HG03103 (cell line): Measurements from ENCODE around the gene RNF7.
"Not testable (repeated sequence)": the region's sequence is repeated elsewhere in the genome, so short reads cannot be mapped to it uniquely, and the experiment has no call there.

Source experiments
- ATAC-seq: cut with Tn5 transposase; IDR thresholded peaks from one replicate; pipeline ENCODE4 v1.9.1; 2021; ENCODE audit warnings: low read depth; ENCODE audit not compliant: unreplicated experiment

The RNF7 gene

DNA sequence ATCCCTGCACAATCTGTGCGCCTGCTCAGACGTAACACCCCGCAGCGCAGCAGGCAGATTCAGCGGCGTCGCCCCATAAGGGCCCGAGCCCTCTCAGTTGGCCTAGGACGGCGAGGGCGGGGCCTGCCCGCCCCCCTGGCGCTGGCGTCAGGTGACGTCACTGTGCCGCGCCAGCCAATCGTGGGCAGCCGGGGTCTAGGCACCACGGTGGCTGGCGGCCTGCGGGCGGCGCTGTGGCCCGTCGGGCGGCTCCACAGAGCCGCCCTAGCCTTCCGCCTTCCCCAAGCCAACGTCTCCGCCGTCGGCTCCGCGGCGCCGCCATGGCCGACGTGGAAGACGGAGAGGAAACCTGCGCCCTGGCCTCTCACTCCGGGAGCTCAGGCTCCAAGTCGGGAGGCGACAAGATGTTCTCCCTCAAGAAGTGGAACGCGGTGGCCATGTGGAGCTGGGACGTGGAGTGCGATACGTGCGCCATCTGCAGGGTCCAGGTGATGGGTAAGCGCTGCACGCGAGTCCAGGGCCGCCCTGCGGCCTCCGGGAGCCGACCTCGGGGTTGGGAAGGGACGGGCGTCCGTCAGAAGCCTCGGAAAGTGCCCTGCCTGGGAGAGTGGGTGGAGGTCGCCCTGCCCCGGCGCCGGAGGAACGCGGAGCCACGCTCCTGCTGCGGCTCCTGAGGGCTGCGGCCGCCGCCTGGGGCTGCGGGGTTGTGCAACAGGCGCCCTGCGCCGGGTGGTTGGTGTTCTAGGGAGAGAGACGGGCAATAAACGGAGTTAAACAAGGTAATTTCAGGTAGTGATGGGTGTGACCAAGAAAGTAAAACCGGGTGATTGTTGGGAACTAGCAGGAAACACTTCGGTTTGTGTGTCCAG lies at the start of gene RNF7:
Gene RNF7 (plus strand): TSS at position 277 of the 869 bp plus-strand sequence. CDS start 44 bp downstream, at position 321.
- peak; percentile 88 for ATAC-seq

DNA sequence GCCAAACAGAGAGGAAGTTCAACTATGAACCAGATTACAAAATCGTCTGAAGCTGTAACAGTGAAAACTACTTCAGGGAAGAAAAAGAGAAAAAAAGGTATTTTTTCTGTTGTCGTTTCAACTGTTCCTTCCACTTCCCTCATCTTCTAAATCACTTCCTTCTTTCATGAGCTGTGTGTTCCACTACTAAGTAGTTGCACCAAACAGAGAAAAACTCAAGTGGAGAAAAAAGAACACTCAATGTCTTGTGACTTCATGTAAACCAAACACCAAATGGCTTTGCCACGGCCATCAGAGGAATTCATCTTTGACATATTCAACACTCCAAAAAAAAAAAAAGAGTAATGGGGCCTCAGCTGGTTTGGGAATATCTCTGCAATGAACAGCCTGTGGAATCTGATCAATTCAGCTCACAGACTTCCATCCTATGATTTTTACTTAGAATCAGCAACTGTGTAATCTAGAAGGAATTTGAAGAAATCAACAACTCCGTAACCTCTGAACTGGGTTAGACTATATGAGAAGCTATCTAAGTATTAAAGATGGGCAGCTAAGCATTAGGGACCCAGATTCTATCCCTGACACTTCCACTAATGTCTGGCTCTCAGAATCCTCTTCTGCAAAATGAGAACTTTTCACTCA lies 47.5 kb upstream of the RNF7 start:
- ATAC-seq = no peak

DNA sequence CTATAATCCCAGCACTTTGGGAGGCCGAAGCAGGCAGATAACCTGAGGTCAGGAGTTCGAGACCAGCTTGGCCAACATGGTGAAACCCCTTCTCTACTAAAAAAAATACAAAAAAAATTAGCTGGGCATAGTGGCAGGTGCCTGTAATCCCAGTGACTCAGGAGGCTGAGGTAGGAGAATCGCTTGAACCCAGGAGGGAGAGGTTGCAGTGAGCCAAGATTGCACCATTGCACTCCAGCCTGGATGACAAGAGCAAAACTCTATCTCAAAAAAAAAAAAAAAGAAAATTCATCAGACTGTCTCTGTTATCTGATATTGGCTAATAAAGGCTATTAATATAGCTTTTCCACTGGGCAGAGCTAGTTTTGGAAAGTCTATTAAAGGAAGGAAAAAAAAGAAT lies 46.6 kb upstream of the RNF7 start:
- not testable (repeated sequence) for ATAC-seq

DNA sequence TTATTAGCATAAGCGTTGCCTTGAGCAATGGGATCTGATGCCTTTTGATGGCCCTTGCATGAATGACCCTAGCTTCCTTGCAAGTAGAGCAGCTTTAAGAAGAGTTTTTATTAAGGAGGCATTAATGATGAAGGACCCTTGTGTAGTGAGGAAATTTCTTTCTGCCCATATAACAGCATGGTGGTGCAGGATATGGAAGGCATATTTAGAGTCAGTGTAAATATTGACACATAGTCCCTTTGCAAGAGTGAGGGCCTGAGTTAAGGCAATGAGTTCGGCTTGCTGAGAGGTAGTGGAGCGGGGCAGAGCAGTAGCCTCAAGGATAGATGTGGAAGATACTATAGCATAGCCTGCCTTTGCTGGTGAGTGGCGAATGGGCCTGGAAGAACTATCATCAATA lies 45.1 kb upstream of the RNF7 start:
- ATAC-seq = not testable (repeated sequence)

DNA sequence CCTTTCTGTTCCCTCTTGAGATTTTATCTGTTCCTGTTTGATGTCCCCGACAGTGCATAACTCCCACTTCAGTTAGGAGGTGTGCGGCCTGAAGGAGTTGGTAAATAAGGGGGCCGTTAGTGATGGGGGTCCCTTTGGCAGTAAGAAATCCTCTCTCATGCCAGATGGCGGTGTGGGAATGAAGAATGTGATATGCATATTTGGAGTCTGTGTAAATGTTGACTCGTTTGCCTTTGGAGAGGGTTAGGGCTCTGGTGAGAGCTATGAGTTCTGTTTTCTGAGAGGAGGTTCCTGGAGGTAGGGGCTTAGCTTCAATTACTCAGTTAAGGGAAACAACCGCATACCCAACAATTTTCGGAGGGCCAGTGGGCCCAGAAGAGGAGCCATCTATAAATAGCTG lies 38.8 kb upstream of the RNF7 start:
- ATAC-seq = no peak

DNA sequence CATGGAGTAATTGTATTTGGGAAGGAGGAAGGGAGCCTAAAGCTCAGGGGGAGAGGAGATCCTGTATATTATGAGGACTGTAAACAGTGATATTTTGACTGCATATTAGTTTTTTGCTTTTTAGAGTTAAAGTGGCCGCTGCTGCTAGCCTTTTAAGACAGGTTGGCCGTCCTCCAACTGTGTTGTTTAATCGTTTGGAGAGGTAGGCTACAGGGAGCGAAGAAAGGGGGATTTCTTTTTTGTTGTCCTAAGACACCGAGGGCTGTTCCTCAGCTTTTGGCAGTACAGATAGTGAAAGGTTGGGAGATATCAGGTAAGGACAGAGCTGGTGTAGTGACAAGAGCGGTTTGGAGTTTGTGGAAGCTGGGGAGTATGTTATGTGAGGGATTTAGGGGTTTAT lies 38.2 kb upstream of the RNF7 start:
- ATAC-seq = no peak

DNA sequence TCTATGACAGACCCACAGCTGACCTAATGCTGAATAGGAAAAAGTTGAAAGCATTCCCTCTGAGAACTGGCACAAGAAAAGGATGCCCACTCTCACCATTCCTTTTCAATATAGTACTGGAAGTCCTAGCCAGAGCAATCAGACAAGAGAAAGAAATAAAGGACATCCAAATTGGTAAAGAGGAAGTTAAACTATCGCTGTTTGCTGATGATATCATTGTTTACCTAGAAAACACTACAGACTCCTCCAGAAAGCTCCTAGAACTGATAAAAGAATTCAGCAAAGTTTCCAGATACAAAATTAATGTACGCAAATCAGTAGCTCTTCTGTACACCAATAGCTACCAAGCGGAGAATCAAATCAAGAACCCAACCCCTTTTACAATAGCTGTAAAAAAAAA lies 34.7 kb upstream of the RNF7 start:
- ATAC-seq = not testable (repeated sequence)

DNA sequence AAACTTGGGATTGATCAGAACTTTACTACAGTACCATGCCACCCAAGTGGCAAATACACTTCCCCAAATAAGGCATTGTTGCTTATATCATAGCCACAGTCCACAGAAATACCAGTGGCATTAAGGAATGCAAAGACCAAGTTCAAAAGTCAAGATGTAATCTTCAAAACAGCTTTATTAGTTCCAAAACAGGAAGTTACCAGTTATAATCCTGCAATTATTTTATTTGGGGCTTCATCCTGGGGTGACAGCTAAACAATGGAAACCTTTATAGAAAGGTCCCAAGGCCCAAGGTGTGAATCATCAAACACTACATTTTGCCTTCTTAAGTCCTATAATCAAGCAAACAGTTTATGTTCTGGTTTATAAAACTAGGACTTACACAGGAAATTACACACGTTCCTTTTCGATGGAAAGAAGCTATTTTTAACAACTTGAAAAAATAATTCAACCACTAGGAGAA lies 30.3 kb upstream of the RNF7 start:
- ATAC-seq = no peak

DNA sequence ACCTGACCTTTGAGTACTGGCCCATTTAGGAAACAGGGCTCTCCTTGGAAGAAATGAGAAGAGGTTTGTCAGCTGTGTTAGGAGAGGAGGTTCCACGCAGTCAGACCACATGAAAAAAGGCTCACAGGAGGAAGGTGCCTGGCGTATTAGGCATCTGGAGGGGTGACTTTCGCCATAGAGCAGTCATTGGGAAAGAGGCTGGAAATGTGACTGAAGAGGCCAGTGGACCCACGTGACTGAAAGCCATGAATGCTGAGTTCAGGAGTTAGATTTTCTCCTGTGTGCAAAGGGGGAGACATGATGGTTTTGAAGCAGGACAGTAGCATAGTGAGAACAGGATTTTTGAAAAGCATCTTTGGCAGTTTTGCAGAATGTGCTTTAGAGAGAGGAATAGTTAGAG lies 29.7 kb upstream of the RNF7 start:
- ATAC-seq = no peak

DNA sequence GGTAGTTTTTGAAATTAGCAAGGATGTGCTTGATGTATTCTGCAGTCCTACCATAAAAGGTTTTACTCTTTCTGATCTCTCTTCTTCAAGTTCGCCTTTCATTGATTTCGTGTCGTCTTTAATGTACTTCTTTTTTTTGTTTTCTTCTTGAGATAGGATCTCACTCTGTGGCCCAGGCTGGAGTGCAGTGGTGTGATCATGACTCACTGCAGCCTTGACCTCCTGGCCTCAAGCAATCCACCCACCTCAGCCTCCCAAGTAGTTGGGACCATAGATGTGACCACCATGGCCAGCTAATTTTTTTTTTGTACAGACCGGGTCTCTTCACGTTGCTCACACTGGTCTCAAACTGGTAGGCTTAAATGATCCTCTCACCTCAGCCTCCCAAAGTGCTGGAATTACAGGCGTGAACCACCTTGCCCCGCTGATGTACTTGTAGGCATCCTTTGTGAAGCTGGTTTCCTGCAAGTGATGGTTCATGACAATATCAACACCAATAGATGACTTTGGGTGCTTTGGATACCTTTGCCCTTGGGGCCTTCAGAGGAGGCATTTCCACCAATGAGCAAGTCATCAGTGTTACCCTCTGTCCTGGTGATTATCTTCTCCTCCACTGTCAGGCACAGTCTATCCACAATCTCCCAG lies 28.9 kb upstream of the RNF7 start:
- no peak for ATAC-seq

DNA sequence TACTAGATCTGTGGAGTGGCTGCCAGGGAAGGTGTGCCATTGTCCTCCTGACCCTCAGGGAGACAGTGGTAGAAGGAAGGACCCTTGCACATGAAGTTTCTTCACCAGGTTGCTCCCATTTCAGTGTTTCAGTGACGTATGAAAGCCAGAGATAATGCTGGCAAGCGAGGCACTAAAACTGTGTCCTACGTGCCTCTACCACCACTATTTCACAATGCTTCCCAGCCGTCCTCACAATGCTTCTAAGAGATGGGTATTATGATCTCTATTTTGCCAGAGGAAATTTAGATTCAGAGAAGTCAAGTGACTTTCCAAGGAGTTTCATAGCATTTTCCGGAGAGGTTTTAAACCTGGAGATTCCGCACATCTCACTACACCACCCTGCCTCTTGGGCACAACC lies 28.0 kb upstream of the RNF7 start:
- no peak for ATAC-seq

DNA sequence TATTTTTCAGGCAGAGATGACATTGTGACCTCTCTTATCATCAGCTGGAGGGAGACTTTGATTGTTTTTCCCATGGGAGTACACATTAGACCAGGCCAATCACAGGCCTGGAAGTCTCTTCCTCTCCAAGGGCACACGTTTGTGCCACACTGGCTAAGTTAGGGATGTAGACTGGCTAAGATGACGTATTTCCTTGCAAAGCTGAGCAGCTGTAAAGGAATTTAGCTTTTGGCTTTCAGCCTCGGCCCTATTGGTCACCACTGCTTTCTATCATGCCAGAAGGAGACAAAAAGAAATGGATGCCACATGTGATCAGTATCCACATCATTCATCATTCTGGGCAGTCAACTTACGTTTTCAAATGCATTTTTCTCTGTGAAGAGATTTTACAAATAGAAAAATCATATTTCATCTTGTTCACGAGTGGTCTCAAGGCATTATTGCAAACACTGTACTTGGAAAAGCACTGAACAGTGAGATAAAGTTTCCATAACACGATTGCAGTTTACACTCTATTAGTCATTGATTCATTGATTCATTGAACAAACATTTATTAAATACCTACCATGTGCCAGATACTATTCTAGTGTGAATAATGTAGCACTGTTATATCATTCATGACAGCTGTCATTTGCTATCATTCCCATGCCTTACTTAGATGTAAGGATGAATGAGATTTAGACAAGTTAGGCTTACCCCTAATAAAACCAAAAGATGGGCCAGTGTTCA lies 27.0 kb upstream of the RNF7 start:
- no peak for ATAC-seq

DNA sequence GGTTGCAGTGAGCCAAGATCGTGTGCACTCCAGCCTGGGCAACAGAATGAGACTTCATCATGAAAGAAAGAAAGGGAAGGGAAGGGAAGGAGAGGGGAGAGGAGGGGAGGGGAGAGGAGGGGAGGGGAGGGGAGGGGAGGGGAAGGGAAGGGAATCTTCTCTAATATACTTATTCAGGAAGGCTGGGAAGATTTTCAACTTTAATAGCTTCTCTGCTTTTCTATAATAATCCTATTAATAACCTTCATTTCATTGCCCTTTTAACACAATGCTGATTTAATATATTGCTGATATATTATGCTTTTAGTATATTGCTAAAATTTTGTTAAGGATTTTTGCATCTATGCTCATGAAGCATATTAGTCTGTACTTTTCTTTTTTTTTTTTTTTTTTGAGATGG lies 23.4 kb upstream of the RNF7 start:
- no peak for ATAC-seq

DNA sequence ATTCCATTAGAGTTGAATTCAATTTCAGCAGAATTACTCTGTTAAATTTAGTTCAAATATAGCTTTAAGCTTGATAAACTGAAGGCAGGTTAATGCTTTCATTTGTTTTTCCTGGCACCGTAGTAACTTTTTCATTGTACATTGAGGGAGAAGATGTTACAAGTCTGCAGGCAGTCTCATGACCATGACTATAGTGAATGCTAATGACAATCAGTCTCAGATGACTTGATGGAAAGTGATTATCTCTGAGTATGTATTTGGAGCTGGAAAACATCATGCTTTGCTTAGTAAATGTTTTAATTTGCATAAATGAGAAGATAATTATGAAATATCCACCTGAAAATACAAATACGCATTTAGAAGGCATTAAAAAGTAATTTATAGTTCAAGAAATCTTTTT lies 16.0 kb upstream of the RNF7 start:
- no peak for ATAC-seq

DNA sequence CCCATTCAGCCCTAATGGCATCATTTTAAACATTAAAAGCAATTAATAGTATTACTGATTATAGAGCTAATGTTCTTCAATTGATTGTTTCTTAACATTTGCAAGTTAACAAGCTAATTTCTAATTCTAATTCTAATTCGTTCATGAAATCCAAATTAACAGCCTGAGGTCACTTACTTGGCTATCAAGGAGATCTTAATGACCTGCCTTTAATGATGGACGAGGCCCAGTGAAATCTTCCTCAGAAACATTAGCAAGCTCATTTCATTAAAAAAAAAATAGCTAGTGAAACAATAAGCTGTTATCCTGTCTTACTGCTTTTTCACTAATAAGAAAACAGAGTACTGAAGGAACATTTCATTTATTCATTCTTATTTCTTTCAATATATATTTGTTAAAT lies 15.4 kb upstream of the RNF7 start:
- no peak for ATAC-seq

DNA sequence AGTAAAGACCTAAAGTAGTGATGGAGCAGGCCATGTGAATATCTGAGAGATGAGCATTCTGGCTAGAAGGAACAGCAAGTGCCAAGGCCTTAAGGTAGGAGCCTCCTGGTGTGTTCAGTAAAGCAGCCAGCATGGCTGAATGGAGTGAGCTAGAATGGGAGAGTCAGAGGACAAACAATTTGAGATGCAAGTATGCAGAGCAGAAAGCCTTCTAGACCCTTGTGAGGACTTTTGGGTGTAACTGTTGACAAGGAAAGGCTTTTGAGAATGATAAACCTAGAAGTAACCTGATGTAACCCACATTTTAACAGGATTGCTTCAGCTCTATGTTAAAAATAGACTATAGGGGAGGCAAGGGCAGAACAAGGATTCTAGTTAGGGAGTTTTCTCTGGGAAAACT lies 14.8 kb upstream of the RNF7 start:
- no peak for ATAC-seq

DNA sequence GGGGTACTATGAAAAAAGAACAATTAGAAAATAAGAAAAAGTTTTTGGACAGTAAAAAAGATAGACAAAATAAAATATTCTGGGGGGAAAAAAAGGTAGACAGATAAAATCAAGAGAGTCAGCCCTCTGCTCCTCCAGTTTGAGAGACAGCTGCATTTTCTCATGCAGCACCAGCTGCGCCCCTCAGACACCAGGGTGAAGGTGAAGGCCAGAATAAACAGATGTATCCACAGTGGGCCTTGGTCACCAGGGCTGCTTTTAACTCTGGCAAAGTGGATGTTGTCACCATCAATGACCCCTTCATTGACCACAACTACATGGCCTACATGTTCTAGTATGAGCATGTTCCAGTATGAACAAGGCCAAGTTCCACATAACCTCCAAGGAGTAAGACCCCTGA lies 13.9 kb upstream of the RNF7 start:
- ATAC-seq = no peak

DNA sequence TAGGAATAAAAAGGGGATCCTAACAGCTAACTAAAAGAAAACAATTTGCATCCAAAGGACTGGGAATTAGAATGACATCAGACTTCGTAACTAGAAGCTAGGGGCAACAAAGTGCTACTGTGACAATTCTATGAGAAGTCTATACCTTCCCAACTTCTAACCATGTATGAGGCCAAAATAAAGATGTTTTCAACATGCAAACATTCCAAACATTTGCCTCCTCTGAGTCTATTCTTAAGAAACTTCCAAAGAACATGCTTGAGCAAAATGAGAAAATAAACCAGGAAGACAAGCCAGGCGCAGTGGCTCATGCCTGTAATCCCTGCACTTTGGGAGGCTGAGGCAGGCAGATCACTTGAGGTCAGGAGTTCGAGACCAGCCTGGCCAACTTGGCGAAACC lies 13.1 kb upstream of the RNF7 start:
- ATAC-seq = no peak

DNA sequence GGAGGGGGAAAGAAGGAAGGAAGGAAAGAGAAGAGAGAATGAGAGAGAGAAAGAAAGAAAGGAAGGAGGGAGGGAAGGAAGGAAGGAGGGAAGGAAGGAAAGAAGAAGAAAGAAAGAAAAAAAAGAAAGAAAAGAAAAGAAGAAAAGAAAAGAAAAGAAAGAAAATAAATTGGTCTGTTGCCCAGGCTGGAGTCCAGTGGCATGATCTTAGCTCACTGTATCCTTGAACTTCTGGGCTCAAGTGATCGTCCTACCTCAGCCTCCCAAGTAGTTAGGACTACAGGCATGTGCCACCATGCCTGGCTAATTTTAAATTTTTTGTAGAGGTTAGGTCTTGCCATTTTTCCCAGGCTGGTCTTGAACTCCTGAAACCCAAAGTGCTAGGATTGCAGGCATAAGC lies 11.6 kb upstream of the RNF7 start:
- ATAC-seq = no peak

DNA sequence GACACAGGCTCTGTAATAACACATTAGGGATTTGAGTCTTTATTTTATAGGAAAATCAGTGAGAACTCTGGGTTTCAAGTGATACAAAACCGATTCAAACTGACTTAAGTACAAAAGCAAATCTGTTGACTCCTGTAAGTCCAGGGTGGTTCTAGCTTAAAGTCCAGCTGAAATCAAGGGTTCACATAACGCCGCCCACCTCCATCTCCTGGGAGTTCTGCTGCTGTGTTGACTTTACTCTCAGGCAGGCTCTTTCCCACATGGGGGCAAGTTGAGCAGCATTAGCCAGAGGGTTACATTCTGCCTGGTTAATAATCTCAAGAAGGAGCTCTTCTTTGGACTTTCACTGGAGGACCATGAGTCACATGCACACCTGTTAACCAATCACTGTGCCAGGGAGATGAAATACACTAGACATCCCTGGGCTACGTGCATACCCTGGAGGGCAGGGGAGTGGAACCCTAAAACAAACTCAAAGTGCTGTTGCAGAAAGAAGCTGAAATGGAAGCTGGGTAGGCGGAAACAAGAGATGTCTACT lies 9.7 kb upstream of the RNF7 start:
- ATAC-seq = no peak

DNA sequence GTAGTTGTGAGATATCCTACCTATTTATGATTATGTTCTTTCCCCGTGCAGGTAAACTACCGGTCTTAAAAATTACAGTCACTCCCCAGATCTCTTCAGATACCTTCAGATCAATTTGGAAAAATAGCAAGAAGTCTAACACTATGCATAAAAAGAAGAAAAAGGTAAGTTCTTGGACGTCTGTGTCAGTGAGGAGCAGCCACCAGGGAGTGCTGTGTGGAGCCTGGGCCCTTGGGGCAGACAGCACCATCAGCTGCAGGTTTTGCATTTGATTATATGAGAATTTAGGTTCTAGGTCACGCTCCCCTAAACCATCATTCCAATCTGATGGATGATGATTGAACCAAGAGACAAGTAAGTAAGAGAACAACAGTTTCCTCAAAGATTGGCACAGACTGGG lies 8.9 kb upstream of the RNF7 start:
- ATAC-seq = no peak
